Stimulated activated CD4-positive, alpha-beta T cell treated with anti-CD3 and anti-CD28 coated beads, Interleukin-2, amount 100 ng/mL, for 48 hours (primary cell): ENCODE results near the gene PPP1R9A.
A peak's percentile ranks its signal among the peaks of the same experiment; 100 is the strongest.

Experiments
- DNase-seq, 2 donors: peaks; one replicate each; pipeline ENCODE4 v3.0.0-alpha.2; 2020

PPP1R9A gene

GRCh38 chr7:95209788-95210187 lies 302.4 kb downstream of the PPP1R9A start:
- DNase-seq, result no peak

DNA sequence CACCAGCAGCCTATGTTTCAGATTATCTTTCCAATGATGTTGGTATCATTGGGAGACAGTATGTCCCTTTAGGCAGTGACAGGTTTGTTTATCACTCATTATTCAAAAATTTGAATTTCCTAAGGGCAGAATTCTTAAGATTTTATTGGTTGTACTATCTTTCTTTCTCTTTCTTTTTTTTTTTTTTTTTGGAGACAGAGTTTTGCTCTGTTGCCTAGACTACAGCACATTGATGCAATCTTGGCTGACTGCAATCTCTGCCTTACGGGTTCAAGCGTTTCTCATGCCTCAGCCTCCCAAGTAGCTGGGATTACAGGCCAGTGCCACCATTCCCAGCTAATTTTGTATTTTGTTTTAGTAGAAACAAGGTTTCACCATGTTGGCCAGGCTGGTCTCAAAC lies 305.8 kb downstream of the PPP1R9A start:
- no peak for DNase-seq

DNA sequence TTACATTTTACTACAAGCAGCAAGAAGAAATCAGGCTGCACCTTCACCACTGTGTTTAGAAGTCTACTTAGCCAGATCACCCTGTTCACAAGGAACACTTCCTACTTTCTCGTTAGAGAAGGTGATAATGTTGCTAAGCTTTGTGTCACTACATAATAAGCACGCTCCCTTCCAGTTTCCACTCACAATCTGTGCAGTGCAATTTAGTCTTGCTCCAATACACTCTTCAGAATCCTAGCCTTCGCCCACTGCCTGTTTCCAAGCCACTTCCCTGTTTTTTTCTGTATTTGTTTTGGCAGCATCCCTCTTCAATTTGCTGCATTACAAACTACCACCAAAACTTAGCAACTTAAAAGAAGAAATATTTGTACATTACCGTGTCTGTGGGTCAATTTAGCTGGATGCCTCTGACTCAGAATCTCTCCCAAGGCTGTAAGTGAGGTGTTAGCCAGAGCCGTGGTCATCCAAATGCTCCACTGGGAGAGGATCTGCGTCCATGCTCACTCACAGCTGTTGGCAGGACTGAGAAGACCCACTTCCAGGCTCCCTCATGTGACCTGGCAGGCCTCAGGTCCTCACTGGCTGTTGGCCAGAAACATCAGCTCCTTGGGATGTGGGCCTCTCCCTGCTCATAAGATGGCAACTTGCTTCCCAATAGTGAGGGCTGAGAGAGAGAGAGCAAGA lies 306.6 kb downstream of the PPP1R9A start:
- DNase-seq, result no peak

DNA sequence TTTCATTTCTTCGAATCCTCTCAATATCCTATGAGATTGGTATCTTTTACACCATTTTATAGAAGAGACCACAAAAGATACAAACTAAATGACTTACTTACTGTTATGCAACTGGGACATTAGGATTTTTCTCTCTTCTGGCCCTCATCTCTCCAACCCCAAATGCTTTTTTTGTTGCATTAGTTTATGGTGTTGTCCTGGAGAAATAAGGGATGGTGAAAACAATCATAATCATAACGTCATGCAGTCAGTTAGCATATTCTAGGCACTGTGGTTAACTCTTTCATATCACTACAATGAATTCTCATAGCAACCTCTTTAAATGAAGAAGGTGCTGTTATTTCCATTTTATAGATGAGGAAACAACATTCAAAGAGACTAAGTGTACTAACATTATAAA lies 312.3 kb downstream of the PPP1R9A start:
- DNase-seq, result no peak

GRCh38 chr7:95220328-95220727 lies 312.9 kb downstream of the PPP1R9A start:
- no peak for DNase-seq

GRCh38 chr7:95225301-95225700 lies 317.9 kb downstream of the PPP1R9A start:
- no peak for DNase-seq

- no peak for DNase-seq
Measured at GRCh38 chr7:95229301-95229700, 321.9 kb downstream of the PPP1R9A start.

DNA sequence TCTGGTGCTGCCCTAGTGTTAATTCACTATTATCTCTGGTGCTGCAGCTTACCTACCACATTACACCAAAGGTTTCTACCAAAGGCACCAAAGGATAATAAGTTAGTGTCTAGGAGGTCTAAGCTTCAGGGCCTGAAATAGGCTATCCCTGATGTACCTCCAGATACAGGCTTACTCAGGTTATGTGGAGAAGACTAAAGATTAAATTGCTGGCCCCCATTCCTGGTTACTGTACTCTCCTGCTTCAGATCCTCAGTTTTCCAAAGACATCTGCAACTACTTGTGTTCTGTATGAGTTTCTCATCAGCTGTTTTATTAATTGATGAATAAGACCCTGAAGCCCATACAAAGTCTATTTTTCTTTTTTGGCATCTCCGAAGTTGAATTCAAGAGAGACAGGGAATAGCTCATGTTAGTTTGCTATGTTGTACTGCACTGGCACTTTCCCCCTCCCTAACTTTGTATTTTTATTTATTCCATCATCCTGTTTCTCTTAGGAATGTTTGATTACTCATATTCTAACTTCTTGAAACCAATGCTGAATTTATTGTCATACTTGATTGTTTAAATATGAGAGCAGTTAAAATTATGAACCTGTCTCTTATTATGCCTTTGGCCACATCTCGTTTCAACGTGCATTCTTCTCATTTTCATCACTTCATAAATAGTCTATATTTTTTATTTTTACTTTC lies 331.0 kb downstream of the PPP1R9A start:
- no peak for DNase-seq

- no peak for DNase-seq
Measured at GRCh38 chr7:95240921-95241320, 333.5 kb downstream of the PPP1R9A start.

GRCh38 chr7:95242266-95242665 lies 334.9 kb downstream of the PPP1R9A start:
- no peak for DNase-seq

DNA sequence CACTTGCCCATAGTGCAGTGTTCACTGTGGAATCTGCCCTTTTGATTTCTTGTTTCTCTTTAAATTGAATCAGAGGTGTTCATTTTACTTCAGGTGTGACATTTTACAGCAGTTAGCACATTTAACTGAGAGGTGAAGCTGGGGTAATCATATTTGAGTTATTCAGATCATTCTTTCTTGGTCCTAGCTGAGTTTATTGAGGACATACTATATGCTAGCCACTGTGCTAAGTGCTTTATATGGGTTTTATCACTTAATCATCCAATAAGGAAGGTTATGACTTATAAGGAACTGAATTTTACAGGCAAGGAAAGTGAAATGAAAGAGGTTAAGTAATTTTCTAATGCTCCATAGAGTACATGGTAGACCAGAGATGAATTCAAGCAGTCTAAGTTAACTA lies 337.2 kb downstream of the PPP1R9A start:
- no peak for DNase-seq

GRCh38 chr7:95245828-95246500 lies 338.6 kb downstream of the PPP1R9A start:
- no peak for DNase-seq

DNA sequence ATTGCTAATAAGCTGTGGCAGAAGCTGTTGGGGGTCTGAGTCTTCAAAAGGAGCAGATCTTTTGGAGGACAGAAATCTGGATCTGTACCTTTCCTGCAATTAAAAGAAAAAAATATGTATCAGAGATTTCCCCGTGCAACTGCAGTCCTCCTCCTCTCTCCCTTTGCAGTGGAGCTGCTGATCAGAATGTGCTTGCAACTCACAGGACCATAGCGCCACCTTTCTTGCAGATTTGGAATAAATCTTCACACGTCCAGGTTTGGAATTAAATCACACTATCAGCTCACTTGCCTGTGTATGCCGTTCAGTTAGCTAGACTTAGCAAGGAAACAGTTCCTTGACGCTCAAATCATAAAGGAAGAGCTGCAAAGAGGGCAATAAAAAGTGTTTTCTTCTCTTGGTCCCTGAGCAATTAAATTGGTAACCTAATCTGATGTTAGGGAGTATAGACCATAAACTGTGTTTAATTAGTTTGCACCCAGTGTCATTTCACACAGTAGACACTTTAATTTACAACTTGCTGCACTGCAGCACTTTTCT lies 339.5 kb downstream of the PPP1R9A start:
- DNase-seq, result peak in 1 of 2 donors; percentile 0

DNA sequence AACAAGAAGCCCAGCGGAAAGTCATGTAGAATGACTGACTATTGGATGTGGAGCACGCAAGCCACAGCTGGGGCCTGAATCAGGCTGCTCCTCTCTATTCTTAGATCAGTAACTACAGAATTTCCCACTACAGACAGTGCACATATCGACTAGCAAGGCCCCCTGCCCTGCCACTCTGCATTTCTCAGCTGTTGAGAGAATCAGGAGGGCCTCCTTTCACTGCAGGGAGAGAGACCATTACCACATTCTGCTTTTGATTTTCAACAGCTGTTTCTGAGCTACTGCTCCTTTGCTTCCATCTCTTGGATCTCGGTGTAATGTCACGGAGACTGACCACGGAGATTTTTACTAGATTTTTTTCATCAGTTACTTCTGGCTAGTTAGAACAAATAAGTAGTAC lies 343.2 kb downstream of the PPP1R9A start:
- DNase-seq, result no peak

DNA sequence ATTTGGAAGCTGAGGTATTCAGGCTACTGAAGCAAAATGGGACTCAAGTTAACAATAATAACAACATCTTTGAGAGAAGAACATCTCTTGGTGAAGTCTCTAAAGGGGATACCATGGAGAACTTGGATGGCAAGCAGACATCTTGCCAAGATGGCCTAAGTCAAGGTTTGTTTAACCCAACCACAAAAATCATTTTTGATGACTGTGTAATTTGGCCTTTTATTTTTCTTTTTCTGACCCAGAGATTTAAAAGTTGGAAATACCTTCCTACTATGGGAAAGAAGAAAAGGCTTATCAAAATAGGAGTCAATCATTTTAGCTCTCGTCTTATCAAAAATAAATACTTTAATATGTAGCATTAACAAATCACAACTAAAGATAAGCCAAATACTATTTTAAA lies 344.6 kb downstream of the PPP1R9A start:
- no peak for DNase-seq

GRCh38 chr7:95253986-95254385 lies 346.6 kb downstream of the PPP1R9A start:
- no peak for DNase-seq

DNA sequence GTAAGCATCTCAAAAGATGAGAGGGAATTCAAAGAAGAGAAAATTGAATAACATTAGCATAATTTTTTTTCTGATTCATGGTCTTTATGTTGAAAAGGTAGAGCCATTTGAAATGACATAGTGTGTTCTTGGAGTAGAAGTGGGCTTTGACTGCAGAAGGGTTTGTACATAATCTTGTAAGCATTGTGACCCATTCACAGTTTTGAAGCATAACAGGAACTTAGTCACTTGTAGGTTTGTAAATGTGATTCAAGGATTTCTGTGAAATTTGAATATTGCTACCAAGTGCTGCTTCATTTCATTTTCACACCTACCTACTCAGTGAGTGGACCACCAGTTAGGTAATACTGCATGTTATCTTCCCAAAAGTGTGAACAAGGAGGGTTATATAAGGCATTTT lies 348.3 kb downstream of the PPP1R9A start:
- no peak for DNase-seq

DNA sequence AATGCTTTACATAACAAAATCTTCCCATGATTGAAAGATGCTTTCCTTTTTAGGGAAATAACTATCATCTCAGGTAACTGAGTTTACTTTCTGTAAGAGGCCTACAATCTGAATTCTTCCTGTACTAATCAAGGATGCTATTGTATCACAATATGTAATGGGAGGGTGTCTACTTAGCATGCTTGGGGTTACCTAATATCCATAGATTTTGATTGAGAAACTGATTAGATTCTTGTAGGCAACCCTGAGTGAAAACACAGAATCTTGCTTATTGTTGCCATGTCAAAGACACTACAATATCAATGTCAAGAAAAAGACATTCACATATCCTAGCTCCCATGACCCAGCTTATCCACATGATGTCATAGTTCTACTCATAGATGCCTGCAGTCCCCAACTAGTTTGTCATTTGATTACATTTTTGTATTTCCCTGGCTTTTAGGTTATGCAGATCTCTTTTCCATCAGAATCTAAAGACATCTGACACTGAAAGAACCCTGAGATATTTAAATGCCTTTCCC lies 354.6 kb downstream of the PPP1R9A start:
- DNase-seq, result no peak

DNA sequence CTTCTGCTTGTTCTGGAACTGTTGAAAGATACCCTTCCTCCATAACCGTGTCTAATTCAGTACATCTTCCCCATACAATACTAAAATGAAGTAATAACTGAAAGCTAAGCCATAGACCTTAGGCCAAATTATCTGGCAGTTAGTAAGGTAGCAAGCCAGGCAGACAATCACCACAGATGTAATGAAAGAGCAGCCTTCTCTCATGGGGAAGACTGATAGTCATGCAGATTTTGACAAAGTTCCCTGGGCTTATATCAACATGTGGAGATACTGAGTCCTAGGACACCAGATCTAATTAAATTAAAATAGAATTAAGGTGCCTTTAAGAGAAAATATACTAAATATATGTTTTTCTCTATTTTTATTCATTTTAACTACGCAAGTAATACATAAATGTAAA lies 355.5 kb downstream of the PPP1R9A start:
- no peak for DNase-seq

GRCh38 chr7:95263785-95264362 lies 356.5 kb downstream of the PPP1R9A start:
- no peak for DNase-seq

DNA sequence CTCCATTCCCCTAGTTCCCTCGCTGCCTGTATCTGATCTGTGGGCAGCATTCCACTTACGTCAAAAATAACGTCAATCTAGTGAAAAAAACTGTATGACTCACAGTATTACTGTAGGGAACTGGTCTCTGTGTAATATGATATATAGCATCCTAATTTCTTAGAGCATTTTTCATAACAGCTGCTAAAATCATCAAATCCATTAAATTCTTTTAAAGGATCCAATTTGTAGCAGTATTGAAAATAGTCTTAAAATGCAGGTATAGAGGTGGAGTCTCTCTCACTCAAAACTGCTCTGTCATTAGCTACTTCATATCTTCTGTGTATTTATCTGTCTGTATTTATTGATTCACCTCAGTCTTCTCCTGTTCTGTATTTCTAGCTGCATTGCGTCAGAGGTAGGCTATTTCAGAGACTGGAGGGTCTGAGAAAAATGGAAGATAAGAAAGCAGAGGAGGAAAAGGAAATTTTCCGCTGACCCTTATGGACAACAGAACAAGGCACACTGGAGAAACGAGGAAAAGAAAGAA lies 357.0 kb downstream of the PPP1R9A start:
- no peak for DNase-seq

DNA sequence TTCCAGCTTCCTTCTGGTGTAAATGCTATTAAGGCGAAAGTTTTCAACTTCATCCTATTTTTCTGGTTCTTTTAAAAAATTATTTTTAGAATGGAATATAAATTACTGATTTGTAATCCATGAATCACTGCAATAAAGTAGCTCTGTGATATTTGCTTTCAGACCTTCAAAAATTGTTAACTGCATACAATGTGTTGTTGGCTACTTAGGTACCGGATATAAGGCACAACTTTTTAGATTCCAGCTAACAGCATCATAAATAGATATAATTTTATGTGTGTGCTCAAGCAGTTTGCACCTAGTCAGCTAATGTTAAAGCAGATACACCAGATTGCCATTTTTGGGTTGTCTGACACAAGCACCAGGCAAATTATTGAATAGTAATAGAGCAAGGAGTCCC lies 358.2 kb downstream of the PPP1R9A start:
- DNase-seq, result no peak

DNA sequence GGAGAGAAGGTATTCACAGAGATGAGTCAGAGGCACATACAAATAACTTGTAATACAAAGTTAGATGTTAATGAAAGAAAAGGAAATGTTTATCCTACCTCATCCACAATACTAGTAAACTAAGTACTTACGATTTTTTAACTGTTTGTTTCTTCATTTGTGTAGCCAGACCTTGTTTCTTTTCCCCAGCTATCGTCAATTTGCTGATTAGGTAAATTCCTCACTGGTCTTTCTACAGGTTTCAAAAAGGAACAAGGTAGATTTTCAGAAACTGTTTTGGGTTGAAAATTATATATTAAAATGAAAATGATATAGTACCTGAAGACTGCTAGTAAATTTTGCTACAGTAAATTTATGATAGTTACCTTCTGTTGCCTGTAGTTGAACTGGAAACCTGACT lies 360.4 kb downstream of the PPP1R9A start:
- DNase-seq, result no peak
